Measurements from ENCODE around the gene SORBS2.
"Not testable (repeated sequence)": the region's sequence is repeated elsewhere in the genome, so short reads cannot be mapped to it uniquely, and the experiment has no call there.

Gene SORBS2, protein sequence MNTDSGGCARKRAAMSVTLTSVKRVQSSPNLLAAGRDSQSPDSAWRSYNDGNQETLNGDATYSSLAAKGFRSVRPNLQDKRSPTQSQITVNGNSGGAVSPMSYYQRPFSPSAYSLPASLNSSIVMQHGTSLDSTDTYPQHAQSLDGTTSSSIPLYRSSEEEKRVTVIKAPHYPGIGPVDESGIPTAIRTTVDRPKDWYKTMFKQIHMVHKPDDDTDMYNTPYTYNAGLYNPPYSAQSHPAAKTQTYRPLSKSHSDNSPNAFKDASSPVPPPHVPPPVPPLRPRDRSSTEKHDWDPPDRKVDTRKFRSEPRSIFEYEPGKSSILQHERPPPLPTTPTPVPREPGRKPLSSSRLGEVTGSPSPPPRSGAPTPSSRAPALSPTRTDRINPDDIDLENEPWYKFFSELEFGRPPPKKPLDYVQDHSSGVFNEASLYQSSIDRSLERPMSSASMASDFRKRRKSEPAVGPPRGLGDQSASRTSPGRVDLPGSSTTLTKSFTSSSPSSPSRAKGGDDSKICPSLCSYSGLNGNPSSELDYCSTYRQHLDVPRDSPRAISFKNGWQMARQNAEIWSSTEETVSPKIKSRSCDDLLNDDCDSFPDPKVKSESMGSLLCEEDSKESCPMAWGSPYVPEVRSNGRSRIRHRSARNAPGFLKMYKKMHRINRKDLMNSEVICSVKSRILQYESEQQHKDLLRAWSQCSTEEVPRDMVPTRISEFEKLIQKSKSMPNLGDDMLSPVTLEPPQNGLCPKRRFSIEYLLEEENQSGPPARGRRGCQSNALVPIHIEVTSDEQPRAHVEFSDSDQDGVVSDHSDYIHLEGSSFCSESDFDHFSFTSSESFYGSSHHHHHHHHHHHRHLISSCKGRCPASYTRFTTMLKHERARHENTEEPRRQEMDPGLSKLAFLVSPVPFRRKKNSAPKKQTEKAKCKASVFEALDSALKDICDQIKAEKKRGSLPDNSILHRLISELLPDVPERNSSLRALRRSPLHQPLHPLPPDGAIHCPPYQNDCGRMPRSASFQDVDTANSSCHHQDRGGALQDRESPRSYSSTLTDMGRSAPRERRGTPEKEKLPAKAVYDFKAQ (N-terminal part only)

DNA sequence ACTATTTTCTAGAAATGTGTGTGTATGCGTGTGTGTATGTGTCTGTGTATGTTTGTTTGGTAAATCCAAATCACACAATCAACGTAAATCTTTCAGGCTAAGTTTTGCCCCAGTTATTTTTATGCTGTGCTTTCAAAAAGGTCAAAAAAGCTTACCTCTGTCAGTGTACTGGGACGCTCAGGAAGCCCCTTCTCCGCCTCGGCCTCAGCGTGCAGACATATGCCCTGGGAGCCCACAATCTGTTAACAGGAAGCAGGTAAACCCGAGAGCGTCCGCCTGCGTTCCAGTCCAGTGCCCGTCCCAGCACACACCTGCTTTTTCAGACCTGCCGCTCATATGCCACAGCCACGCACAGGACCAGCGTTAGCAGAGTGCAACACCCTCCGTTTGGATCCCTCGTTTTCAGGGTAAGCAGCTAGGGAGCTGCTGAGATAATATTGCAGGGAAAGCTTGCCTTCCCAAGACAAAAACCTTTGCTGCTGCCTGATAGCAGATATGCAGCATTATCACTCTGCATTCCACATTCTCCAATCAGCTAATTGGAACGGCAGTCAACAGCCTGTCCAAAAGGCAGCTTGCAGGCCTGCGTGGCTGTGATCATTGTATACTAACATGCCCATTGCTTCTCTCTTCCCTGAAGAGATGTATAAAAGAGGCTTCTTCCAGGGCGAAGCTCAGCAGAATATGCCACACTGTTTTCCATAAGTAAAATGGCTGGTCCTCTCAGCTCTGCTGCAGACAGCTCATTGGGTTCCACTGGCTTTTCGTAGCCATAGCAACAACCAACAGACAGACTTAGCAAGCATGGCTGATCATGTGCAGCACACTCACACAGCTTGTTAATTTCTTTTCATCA is at the start of gene SORBS2:
Gene SORBS2, minus strand, starts transcription at position 686 of the 856 bp plus-strand sequence. CDS start 121,623 bp downstream, outside the sequence.
- DNase-seq = no peak

DNA sequence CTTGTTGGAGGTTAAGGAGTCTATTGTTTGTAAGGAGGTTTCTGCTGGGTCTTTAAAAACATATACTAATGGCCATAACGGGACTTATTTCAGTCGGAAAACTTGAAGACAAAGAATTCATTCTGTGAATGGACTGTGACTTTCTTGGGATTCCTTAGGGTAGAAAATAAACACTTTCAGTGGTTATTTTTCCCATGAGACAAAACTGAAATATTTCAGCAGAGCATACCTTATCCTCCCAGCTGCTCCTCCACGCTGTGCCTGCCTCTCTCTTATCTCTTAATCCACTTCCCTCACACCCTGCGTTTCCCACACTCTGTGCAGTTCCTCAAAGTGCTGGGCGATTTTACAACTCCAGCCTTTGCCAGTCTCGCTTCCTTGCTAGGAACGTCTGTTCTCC is 47.1 kb upstream of the SORBS2 start:
- DNase-seq = no peak

- not testable (repeated sequence) for DNase-seq
Observed at GRCh38 chr4:185857561-185857960, 45.6 kb upstream of the SORBS2 start.

- DNase-seq = no peak
Observed at GRCh38 chr4:185853841-185854240, 41.8 kb upstream of the SORBS2 start.

GRCh38 chr4:185852961-185853360 is 41.0 kb upstream of the SORBS2 start:
- no peak for DNase-seq

DNA sequence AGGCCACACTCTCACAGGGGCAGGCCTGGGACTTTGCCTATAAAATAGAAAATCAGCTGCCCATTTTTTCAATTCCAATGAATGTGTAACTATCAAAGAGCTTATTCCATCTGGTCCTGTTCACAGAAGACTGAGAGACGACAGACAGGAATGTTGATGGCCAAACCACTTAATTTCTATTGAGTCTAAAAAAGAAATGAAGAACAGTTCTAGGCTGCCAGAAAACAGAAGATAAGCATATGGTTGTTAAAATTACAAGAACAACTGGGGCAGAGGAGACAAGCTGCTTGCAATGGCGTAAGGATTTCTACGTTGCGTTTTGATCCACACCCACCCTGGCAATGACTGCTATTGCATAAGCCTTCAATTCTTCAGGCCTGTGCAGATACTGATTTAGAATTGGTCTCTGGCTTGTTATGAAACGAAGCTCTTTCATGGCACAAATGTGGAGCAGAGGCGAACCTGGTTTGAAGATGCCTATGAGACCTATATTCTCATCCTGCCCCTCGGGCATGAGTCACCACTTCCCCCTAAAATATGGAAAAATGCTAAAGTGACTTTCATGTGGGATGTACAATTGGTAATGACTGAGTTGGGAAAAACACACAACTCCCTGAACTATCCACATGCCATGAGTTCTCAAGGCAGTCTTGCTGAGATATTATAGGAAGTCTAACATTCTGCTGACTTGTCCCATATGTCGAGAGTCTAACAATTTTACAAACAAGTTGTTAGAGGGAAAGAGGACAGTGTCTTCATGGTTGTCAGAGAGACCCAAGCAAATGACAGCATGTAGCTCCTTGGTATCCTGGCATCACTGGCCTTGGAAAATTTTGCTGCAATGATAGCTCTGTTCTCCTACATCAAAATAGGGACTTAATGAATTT is 37.9 kb upstream of the SORBS2 start:
- no peak for DNase-seq

DNA sequence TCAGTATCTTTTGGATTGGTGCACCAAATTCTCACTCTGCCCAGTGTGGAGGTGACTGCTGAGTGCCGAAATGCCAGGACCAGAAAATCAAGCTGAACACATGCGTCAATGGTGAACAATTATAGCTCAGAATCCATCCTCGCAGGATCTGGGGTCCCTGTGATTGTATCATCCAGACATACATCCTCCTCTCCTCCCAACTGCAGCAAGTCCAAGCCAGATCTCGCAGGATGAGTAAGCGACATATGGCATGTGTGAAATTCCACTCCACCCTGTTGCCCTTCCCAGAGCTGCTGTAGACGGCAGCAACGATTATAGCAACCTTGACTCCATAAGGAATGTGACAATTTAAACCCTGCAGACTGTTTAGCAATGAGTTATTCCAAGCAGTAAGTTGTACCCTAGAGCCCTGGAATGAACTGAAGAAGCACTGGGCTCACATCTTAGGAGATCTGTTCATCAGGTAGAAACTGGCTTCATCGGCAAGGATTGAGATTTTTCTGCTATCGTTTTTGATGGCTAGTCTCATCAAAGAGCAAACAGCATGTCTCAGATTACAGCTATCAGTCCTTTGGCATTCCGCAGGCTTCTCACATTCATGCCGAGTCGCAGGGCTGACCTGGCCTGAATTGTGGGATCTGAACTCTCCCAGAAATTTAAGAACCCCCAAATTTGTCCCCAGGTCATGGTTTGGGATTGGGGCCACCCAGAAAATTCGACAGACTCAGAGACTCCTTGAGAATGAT is 35.5 kb upstream of the SORBS2 start:
- DNase-seq = no peak

- no peak for DNase-seq
Observed at GRCh38 chr4:185846505-185847150, 34.6 kb upstream of the SORBS2 start.

GRCh38 chr4:185845966-185846365 is 34.0 kb upstream of the SORBS2 start:
- DNase-seq = no peak

DNA sequence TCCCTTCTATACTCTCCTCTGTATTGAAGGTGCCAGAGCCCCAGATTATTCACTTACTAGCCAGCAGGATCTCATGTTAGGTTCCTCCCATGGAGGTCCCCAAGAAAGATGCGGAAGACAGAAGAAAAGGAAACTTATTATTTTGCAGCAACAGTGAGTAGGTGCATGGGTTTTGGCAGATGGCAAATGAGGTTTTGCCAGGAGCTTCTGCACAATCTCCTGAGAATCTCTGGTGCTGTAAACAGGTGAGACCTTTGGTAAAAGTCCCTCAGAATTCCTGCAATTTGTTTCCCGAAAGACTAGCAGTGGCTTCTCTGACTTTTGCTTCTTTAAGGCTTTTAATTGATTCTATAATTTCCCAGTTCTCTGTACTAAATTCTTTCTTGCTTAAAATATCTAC is 29.5 kb upstream of the SORBS2 start:
- DNase-seq = no peak

- no peak for DNase-seq
Observed at GRCh38 chr4:185840953-185841352, 29.0 kb upstream of the SORBS2 start.

DNA sequence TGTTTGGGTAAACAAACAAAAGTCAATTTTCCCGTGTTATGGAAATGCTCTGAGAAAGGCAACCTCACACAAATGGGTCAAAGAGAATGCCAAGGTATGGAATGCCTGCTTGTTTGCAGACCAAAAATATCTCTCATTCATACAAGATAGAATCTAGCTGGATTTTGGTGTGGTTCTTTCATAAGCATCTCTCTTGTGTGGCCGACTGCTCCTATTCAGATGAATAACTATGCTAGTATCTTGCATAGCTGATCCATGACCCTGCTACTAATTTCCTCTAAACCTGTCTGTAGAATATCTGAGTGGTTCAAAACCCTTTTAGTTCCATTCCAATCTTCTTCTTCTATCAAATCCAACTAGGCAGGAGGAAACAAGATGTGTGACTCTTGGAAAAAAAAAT is 28.2 kb upstream of the SORBS2 start:
- no peak for DNase-seq

DNA sequence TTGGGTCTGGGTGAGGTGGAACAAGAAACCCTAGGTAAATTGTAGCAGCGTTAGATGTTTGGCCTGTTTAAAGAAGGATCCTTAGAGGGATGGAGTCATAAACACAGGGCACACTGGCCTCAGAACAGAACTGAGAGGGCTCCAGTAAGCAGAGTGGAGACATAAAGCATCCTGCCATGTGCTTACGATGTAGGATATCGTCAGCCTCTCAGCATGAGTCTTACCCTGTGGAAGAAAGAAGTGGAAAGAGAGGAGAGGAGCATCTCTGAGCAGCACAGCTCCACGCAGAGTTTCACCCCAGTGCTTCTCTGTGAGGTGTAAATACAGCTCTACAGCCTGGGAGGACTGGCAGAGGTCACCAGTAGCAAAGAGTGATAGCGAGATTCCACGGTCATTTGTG is 27.8 kb upstream of the SORBS2 start:
- DNase-seq = no peak

GRCh38 chr4:185839194-185839712 is 27.3 kb upstream of the SORBS2 start:
- no peak for DNase-seq

DNA sequence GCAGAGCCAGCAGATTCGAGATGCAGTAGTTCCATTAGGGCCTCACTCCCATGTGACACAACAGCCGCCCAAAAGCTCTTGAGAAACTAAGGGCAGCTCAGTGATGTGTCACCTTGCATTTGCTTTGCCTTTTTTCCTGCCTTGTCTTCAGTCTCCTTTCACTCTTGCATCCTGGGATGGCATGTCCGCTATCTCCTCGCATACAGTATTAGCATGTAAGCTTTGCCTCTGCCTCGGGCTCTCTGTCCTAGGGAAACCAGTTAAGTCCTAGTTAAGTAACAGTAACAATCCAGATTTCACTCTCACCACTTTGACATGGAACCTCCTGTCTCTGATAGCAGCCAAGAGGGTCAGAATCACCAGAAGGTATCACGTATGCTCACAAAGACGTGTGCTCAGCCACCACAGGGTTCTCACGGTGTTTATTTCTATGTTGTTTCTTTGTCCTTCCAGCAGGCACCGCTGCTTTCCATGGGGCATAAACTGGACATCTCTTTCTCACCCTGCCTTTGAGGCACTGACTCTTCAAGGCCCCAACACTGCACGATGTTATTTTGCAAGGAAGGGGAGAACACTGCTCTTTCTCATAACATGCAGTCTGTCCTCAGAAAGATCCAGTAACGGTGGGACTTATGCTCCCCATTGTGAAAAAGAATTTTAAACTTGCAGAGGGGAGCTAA is 26.7 kb upstream of the SORBS2 start:
- no peak for DNase-seq

DNA sequence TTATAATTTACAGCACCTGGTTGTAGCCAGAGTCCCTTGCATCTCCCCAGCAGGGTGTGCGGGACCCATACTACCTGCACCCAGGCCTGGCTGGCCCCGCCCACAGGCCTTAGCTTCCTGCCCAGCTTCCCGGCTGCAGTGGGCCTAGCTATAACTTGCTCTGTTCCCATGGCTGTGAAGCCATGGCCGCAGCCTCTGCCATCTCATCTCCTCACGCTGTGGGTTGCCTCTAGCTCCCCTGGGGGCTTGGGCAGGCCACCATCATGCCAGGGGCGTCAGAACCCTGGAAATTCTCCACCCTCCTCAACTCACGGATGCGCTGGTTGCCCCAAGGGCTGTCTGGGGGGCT is 26.1 kb upstream of the SORBS2 start:
- DNase-seq = no peak

DNA sequence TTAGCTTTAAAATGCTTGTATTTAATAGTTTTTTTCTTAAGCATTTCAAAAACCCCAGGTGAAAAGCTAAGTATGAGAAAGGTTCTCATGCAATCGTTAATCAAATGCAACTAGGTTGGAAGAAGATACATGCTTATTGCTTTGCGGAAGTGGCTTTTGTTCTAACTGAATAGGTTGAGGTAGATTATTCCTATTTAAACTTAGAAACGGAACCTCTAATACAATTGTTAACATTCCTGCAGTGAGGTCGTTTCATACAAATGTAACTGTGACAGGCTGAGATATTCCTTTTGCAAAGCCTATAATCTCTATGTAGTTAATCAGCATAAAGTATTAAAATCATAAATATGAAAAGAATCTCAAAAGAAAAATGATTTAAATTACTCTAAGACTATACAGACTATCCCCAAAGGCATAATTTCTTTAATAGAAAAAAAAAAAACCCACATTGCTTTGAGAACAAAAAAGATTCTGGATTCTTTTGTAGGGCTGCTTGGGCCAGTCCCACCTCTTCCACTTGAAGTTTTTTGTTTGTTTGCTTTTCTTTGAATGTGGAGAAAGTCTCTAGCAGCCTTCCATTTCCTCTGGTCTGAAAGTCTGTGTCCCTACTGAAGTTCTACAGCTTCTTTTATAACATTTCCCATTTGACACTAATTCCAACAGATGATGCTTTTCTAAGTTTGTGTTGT is 25.6 kb upstream of the SORBS2 start:
- no peak for DNase-seq

DNA sequence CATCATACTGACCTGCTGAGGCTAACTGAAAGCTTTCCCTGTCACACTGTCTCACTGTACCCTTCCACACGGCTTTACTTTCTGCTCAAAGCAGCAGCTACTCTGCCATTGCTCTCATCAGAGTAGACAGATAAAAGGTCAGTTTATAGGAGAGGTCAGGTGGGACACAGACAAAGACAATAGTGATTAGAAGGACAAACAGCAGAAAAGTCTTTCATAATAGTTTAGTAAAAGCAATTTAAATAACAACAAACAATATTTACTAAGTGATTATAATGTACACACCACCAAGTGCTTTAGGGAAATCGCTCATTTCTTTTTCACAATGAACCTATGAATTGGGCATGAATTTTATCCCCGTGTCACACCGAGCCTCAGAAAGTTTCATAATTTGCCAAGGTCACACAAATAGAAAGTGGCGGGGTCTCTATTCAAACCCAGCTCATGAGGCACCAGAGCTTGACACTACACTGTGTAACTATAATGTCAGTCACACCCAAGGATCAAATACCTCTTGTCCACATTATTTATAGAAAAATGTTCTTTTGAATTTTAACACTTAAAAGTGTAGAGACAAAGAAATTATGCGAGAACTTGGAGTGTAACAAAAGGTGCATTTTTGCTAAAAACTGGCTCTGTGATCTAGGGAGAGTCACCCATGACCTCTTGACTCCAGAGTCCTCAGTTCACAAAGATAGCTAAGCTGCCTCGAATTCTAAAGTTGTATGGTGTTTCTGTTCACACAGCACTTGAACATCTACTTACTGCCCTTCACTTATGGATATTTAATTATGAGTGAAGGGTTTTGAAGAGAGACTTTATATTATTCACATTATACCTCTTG is 24.5 kb upstream of the SORBS2 start:
- no peak for DNase-seq

Data from AML-193 (cell line).